GM04503 (cell line): ENCODE measurements around the gene ADGRL3.

Experiments
- DNase-seq: peaks from one replicate; pipeline ENCODE4 v3.0.0-alpha.2; 2012; ENCODE audit warnings: low read depth

The ADGRL3 gene

GRCh38 chr4:61549336-61549735 lies 349.2 kb downstream of the ADGRL3 start:
- DNase-seq: no peak

DNA sequence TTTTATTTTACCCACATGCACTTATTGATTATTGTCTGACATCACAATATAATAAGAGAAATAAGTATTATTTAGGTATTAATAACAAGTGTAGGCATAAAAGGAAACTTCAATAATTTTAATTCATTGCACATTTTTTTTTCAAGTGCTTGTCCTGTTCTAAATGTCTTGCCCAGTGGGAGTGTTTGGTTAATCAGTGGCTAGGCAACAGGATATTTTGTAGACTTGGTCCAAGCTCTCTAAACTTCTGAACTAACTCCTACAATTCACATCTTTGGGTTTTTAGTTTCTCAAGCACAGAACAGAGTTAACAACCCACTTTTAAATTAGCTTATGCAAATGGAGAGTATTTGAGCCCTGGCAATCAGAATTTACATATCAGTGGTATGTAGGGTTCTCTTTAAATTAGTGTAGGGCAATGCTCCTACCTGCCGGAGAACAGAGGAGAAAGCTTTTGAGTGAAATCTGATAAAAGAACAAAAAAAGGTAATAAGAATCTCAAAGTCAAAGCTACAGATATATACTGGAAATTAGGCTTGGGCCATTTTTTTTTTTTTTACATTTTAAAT lies 353.5 kb downstream of the ADGRL3 start:
- DNase-seq: no peak

DNA sequence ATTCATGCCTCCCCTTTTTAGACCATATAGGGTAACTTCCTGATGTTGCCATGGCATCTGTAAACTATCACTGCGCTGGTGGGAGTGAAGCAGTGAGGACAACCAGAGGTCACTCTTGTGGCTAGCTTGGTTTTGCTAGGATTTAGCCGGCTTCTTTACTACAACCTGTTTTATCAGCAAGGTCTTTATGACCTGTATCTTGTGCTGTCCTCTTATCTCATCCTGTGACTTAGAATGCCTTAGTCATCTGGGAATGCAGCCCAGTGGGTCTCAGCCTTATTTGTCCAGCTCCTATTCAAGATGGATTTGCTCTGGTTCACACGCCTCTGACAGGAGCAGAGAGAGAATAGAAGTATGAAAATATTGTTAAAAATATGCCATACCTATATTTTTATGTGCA lies 355.7 kb downstream of the ADGRL3 start:
- no peak for DNase-seq

- no peak for DNase-seq
These were observed 356.2 kb downstream of the ADGRL3 start for GRCh38 chr4:61556277-61556676.

DNA sequence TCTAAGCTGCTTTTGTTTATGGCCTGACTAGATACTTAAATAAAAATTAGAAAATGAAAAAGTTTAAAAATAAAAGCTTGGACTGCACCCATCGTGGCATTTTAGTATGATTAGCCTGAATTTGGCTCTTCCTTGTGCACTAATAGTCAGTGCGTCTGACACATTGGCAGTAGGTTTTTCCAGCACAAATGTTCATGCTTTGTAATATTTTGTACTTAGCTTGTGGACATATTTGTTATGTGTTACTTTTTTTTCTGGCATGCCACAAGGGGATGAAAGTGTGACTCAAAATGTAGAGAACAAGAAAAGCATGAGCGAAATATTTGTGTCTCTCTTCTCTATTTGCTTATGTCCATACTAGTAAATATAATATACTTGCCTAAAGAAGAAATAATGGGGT lies 359.3 kb downstream of the ADGRL3 start:
- no peak for DNase-seq

- no peak for DNase-seq
These were observed 360.9 kb downstream of the ADGRL3 start for GRCh38 chr4:61561028-61561427.

DNA sequence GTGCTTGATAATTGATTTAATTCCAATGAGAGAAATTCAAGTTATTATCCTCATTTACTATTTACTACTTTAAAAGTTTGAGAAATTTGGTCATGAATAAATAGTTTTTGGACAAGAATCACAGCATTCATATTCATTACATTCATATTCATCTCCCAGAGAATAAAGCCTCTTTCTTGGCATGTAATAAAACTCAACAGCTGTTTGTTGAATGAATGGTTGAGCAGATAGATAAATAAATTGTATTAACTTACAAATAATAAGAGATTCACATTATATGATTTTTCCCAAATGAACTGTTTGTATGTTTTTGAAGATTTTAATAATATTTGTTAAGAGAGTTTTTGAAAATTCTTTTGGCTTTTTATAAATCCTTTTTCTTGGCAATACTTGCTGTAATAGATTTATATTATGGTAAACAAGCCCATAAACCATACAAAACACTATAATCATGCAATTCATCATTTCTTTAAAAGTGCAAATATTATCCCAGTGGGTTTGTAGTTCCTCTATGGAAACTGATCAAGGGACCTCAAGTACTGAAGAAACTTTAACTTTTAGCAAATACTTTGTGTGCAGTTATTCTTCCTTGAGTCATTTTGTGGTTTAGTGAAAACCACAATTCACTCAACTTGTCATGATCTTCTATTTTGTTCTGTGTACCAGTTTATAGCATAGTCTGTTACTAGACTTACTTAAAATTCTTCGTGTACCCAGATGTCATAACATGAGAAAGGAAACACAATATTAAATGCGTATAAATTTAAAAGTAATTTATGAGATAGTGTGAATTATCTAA lies 371.8 kb downstream of the ADGRL3 start:
- no peak for DNase-seq

DNA sequence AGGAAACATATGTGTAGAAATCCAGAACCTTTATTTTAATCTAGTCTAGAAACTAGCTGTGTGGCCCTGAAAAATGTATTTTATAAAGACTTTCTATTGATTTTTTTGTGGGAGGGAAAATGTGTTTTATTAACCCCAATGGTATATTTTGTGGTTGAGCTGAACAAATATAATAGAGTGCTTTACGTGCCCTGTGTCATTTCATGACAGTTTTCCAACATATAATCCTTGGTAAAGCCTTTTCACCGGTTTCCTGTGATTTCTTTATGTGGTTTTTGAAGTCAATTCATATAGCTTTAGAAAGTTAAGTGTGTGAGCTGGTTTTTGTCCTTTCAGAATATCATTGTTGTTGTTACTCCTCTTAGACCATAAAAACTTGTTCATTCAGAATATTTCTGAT lies 375.7 kb downstream of the ADGRL3 start:
- no peak for DNase-seq

DNA sequence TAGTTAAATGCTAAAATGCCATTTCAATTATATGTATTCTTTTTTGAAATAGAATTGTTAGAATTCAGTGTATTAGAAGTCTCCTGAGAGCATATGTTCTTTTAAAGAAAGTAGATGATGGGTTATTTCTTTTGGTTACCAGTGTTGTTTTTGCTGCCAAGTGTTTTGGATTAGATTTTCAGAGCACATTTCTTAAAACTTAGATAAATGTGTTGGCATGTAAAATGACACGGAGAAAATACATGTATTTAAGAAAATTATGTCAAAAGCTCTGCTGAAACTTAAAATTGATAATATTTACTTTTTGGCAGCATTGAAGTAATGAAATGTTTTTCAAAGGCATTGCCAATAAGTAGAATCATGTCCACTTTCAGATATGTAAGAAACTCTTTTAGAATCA lies 379.7 kb downstream of the ADGRL3 start:
- no peak for DNase-seq

GRCh38 chr4:61580721-61581377 lies 380.7 kb downstream of the ADGRL3 start:
- DNase-seq: no peak

DNA sequence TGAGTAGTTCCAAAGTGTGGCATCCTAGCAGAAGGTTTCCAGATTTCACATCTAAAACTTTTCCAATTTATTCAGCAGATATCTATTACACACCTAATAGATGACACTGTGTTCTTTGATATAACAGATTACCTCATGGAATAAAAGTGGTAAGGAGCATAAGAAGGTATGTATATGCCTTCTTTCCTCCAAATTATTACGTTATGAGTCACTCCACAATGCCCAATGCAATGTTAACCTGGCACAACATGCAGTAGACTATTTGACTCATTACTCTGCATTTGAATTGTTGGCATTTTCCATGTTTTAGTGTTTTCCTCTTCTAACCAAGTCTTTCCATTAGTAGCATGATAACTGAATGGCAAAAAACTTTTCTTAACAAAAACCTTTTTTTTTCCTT lies 383.6 kb downstream of the ADGRL3 start:
- DNase-seq: no peak

DNA sequence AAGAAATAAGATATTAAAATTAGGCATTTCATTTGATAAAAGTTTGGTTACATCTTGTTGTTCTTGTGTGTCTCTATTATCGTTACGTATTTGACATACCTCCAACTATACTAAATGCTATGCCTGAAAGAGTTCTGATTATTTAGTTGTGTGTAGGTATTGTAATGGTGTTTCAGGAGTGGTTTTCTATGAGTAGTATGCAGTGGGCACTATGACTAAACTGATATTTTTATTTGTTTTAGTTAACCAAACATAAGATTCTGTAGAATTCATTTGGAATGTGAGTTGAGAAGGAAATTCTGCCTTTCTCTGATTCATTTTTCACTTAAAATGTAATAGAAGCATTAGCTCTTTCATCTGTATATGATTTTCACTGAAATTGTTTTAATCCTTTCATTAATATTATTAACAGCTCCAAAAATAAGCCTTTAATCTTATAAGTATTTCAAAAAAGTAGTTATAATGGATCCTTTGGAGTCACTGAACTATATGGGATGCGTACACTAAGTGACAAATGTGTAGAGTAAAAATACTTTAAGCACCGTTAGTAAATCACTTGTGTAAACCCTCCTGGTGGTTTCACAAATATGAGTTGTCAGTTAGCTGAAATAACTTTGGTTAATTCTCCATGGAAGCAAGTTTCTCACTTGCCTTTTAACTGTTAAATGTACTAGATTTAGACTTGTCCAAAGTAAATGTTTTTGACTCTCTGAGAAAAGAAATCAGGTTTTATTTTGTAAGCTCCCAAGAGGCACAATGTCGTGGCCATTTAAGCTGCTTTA lies 388.7 kb downstream of the ADGRL3 start:
- DNase-seq: no peak

- DNase-seq: no peak
These were observed 390.8 kb downstream of the ADGRL3 start for GRCh38 chr4:61590881-61591280.

DNA sequence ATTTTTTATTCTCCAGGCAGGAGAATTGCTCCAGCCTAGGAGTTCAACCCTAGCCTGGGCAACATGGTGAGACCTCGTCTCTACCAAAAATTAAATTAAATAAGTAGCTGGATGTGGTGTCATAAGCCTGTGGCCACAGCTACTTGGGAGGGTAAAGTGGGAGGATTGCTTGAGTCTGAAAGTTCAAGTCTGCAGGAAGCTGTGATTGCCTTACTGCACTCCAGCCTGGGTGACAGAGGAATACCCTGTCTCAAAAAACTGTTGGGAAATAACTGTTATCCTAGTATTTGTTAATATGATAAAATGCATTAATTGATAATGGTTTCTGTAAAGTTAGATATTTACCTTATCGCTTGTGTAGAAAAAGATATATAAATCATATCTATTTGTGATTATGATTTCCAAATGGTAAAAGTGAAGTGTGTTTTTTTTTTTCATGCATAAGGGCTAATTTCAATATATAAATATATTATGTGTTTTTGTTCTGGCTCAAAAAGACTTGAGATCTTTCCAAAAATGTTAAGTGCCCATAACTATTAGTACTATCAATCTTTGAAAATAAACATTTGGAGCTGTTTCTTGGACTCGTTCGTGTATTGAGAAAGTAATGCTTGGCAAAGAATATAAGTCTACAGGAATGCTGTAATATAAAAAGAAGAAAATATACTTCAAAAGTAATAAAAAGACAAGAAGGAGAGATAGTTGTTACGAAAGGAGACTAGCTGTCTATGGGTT lies 396.6 kb downstream of the ADGRL3 start:
- DNase-seq: no peak

- no peak for DNase-seq
These were observed 403.0 kb downstream of the ADGRL3 start for GRCh38 chr4:61603086-61603485.

GRCh38 chr4:61604054-61604453 lies 403.9 kb downstream of the ADGRL3 start:
- DNase-seq: no peak

GRCh38 chr4:61605984-61606383 lies 405.9 kb downstream of the ADGRL3 start:
- no peak for DNase-seq

DNA sequence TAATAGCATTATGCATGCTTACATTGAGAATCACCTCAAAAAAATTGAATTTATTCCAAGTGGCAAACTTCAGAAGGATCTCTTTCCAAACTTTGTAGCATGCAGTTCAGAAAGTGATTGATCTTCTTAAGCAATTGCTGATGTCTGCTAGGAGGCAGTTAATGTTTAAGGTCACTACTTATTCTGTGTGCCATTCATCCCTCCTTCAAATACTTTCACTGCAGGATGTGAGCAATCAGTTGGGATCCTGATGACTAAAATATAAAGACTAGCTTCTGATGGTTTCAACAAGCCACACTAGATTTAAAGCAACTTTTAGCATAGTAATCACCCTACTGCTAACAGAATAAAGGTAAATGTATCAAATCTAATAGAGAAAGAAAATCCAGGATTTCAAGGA lies 414.1 kb downstream of the ADGRL3 start:
- no peak for DNase-seq

- DNase-seq: no peak
These were observed 419.4 kb downstream of the ADGRL3 start for GRCh38 chr4:61619528-61619927.

GRCh38 chr4:61628282-61628681 lies 428.2 kb downstream of the ADGRL3 start:
- DNase-seq: no peak

GRCh38 chr4:61628727-61629126 lies 428.6 kb downstream of the ADGRL3 start:
- no peak for DNase-seq

GRCh38 chr4:61630548-61630947 lies 430.4 kb downstream of the ADGRL3 start:
- no peak for DNase-seq
